NCI-H526 treated with DMSO at 0.1 percent for 48 hours (cell line): ENCODE data around the gene IGHMBP2.
"Not testable (repeated sequence)": the region's sequence is repeated elsewhere in the genome, so short reads cannot be mapped to it uniquely, and the experiment has no call there.

Experiments used
- DNase-seq: peaks from one replicate; lab custom pipeline; 2025; lab: John Stamatoyannopoulos, UW

The IGHMBP2 gene

DNA sequence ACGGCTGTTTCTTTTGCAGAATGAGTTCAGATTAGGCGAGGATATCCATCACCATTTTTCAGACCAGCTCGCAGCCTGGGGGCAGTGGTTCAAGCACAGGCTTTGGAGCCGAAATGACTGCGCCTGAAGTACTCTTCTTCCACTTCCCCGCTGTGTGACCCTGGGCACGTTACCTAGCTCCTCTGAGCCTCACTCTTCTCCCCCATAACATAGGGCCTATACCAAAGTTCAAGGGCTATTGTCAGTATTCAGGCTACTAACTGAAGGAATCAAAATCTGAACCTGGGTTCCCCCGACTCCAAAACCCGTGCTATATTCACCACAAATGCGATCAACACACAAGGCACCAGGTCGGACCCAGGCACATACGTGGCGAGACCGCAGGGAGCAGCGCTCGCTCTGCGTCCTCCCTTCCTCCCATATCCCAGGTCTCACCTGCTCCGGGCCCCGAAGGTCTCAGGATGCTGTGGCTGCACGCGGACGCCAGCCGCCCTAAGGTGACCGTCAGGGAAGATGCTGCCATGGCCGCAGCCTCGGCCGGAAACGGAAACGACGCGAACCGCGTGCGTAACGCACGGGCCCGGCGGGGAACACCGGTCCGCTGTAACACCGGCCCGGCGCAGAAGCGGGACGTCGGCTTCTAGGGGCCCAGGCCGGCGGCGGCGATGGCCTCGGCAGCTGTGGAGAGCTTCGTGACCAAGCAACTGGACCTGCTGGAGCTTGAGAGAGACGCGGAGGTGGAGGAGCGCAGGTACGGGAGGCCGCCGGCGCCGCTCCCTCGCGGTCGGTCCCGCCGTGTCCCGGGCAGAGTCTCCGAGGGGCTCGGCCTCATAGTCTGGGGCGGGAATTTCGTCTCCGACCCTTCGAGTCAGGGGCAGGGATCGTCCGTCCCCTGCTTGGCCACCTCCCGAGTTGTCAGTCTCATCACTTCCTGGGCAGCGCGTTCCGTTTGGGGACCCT lies at the start of gene IGHMBP2, which contains the start of gene MRPL21:
Gene IGHMBP2, plus strand, starts transcription at position 604 of the 960 bp plus-strand sequence. Its CDS starts 62 bp downstream, at position 666.
Gene MRPL21, minus strand, starts transcription at position 545 of the 960 bp plus-strand sequence. Its CDS starts 22 bp downstream, at position 523.
- peak; percentile 60 for DNase-seq

DNA sequence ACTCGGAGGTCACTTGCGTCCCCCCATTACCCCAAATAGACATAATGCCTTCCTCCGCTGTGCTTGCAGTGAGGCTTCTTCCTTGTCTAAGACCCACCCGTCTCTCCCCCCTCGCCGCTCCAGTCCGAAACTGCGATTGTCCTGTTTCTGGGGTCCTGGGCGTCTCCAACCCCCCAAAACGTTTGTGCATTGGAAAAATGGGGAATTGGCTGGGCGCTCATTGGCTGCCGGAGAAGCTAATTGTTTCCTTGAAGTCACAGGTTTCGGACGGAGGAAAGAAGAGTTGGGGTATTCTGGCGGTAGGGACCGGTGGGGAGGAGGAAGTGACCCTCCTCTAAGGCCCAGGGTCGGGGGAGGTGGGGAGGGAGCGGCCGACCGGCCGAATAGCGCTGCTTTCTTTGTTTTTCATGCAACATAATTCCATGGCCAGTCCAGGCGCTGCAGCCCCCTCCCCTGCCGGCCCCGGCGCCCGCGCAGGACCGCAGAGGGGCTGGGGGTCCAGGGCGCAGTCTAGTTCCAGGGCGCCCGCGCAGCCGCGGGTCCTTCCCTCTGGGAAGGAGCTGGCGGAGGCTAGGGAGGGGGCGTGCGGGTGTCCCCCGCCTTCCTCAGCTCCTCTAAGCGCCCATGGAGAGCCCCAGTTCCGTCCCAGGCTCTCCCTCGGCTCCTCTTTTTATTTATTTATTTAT lies 49.3 kb upstream of the IGHMBP2 start:
- no peak for DNase-seq

DNA sequence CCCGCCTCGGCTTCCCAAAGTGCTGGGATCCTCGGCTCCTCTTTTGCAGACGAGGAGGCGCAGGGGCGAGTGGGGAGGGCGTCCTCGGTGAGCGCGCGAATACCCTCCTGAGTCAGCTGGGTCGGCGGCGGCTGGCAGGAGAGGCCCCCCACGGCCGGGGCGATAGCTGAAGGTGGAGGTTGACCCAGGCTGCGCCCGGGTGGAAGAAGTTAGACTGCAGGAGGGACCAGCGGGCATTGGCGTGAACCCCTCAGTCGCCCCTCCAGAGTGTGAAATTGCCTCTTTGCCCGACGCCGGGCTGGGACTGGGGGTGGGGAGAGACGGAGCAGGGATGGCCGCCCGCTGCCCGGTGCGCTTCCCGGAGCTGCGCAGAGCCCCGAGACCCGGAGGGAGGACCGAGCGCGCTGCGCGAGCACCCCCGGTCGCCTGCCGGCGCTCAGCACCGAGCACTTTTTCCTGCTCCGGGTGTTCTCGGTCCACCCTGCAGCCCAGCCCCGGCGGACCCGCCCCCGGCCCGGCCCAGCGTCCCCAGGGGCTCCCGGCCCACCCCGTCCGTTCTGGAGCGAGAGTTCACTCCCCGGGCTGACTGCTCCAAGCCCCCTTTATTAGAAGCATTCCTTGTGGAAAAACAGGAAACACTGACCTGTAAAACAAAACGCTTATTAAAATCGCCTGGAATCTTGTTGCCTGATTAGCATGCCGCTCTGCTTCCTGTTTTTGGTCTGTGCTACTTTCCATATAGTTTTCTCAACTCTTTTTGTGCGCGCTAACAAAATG lies 48.3 kb upstream of the IGHMBP2 start:
- DNase-seq: peak; percentile 40

DNA sequence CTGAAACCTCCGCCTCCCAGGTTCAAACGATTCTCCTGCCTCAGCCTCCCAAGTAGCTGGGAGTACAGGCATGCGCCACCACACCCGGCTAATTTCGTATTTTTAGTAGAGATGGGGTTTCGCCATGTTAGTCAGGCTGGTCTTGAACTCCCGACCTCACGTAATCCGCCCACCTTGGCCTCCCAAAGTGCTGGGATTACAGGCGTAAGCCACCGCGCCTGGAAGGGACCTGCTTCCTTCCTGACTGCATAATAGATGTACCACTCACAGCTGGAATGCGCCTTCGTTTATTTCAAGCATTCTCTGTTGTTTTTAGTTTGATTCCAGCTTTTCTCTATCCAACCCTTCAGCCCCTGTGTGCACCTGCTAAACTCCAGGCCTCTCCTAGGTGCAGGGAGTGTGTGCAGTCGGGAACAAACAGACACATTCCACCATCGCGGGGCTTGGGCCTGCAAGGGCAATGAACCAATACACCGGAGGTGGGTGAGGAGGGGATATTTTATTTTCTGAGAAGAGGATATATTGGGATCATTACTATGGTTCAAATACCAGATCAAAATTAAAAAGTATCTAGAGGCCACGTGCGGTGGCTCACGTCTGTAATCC lies 47.2 kb upstream of the IGHMBP2 start:
- DNase-seq: not testable (repeated sequence)

DNA sequence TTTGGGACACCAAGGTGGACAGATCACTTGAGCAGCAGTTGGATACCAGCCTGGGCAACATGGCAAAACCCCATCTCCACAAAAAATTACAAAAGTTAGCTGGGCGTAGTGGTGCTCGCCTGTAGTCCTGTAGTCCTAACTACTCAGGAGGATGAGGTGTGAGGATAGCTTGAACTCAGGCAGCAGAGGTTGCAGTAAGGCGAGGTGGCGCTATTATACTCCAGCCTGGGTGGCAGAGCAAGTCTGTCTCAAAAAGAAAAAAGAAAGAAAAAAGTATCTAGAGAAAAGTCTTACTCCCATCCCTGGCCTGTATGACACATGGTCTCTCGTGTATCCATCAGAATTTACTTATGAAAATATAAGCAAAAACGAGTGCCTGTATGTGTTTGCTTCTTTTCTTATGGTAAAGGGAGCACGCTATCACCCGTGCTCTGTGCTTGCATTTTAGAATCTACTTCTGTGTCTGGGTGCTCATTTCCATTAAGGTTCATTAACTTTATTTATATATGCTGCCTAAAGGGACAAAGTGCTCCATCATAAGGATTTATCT lies 46.6 kb upstream of the IGHMBP2 start:
- DNase-seq: peak; percentile 99

DNA sequence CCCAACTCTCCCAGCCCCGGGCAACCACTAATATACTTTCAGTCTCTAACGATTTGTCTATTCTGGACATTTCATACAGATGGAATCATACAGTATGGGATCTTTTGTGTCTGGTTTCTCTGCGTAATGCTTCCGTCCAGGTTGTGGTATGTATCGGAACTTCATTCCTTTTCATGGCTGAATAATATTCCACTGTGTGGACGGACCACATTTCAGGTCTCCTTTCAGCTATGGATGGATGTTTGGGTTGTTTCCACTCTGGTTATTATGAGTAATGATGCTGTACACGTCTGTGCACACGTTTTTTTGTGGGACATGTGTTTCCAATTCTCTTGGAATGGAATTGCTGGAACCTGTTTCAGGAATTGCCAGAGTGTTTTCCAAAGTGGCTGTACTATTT lies 44.6 kb upstream of the IGHMBP2 start:
- no peak for DNase-seq

DNA sequence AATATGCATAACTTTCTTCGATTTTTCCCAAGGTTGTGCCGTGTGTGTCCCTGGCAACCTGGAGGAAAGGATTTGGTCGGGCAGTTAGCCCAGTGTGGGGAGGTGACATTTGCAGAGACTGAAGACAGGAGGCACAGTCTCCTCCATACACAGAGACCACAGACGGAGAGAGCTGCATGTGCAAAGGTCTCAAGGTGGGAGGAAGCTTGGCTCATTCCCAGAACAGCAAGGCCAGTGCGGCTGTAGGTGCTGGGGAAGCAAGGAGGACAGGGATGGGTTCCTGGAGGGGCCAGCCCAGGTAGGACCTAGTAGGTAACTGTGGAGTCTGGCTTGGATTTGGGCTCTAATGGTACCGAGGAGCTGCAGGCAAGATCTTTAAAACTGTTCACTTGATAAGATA lies 41.3 kb upstream of the IGHMBP2 start:
- no peak for DNase-seq

DNA sequence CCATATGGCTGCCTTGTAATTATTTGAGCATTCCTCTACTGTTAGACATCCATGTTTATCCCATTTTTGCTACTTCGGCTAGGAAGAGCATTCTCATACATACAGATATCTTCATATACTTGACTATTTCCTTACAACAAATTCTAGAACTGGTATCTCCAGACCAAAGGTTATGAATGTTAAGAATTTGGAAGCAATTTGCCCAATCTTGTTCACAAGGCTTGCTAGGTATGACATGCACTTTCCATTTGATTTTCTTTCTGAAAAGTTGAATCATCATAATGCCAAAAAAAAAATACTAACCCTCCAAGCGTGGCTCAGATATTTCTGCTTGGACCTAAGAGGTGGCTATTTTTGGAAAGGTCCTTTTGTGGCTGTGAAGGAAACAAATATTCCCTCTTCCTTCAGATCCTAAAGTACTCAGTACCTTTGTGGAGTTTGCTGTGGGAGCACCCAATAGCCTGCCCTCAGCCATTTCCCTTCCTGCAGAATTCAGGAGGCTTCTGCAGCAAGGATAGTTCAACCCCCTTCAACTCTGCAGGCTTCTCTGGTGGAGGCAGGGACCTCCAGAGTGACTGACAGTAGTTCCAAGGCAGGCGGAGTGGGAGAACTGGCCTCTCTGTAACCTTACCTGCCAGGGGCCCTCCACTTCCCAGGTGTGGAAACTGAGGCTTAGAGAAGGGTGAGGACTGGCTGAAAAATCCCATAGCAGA lies 40.0 kb upstream of the IGHMBP2 start:
- DNase-seq: no peak

DNA sequence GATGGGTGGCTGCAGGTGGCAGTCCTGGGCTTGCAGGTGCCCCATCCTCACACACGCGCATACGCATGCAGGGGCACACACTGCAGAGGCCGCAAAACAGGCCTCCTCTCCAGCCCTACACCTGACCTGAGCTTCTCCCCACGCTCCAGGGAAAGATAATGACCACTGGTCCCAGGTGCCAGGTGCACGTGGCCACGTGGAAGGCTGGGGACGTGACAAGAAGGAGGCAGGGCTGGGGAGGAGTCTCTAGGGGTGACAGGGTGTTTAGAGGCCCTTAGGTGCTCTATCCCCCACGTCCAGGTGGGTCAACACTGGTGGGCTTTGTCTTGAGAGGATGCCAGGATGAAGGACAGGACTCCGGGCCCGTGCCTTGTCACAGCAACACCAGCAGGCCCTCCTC lies 38.5 kb upstream of the IGHMBP2 start:
- DNase-seq: no peak

DNA sequence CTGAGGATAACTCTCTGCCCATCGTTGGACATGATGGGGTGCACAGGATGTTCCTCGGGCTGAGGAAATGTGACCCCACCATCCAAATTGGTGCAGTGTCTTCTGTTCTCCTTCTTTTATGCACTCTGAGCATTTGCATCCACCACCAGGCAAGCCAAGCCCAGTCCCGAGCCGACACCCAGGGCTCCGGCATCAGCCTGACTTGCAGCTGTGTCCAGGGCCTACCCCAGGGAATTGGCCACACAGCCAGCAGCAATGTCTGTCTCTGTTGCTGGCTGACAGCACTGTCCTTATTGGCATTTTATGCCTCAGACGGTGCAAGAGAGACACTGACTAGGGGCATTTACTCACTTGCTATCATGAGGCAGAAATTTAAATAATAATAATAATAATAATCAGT lies 36.6 kb upstream of the IGHMBP2 start:
- peak; percentile 25 for DNase-seq

DNA sequence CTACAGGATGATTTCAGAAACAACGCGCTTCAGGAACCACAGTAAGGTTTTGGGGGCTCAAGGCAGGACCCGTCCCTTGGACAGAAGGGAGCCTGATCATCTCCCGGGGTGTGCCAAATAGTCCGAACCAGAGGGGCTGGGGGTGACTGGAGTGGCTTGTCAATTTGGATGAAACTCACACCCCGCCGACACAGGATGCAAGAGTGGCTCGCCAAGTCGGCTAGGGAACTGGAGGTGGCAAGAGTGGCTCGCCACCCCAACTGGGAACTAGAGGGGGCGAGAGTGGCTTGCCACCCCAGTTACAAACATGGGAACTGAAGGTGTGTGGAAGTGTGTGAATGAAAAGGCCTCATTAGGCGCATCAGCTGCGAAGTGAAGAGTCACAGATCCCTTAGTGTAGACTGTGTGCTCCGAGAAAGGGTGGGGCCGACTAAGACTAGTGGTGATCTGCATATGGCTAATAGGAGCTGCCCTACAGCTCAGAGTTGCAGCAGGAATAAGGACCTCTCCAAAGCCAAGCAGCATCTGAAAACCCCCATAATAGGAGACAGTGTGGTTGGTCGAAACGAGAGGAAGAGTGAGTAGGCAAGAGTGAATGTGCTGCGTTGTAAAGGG lies 35.4 kb upstream of the IGHMBP2 start:
- DNase-seq: peak; percentile 4

DNA sequence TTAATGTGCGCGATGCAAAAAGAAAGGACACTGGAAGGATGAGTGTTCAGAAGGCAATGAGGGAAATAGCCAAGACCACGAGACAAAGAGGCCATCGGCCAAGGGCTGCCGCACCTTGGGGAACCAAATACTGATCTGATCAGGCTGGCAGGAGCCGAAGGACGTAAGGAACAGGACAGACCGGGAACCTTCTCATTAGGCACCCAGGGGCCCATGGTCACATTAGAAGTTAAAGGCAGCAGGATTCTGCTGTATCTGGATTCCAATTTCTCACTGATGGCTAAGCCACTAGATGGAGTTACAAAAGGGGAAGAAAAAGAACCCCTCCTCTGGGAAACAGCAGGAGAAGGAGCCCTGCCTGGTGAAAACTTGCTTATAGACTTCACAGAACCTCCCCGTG lies 33.2 kb upstream of the IGHMBP2 start:
- peak; percentile 6 for DNase-seq

DNA sequence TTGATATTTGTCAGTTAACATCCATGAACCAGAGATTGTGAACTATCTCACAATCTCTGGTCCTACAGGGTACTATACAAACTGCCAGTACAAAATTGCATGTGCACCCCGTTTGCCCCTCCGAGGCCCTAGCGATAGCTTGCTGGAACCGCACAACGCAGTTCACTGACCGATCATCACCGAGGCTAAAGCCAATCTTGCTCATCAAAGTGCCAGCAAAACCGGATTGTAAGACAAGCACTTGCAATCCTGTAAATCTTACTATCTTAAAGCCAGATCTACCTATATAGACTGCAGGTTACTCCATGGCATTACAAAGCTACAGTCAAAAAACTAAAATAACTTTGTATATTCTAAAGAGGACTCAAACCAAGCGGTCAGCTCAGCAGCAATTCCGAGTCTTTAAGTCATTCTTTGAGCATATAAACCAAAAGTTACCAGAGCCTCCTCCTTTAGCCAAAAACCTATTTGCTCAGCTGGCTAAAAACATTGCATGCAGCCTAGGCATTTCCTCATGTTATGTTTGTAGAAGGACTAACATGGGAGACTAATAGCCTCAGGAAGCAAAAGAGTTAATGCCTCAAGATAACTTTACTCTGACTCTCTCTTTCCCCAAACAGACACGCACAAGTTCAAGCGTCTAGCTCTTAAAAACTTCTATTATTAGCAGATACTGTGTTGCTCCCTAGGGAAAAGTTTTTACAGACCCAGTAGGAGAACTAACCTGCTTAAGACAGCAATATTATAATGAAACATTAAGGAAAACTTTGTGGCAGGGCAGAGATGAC lies 31.3 kb upstream of the IGHMBP2 start:
- no peak for DNase-seq

DNA sequence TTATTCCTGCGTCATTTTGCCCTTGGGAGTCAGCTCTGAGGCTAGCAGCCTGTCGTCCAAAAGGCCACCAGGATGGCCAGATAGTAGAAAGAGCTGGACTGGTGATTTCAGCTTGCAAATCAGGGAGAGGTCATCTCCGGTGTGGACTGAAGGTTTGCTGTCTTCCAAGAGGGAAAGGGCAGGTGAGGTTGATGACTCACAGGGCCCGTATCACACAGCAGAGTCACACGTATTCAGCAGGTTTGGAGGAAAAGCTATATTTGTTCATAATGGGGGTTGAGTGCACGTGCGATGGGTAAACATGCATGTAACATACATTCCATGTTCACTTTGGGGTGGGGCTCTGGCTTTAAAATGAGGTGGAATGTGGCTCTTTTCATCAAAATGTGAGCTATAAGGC lies 25.7 kb upstream of the IGHMBP2 start:
- DNase-seq: no peak

DNA sequence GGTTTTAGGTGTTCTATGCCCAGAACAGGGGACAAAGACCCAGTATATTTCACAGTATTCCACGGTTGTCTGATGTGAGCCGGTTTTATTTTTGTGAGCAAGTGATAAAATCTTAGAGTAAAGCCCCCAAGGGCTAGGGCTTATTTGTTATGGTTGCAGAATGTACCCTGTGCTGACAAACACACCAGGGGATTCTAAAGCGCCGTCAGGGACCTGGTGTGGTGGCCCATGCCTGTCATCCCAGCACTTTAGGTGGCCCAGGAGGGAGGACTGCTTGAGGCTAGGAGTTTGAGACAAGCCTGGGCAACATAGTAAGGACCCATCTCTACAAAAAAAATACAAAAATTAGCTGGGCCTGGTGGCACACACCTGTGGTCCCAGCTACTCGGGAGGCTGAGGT lies 22.8 kb upstream of the IGHMBP2 start:
- DNase-seq: no peak

DNA sequence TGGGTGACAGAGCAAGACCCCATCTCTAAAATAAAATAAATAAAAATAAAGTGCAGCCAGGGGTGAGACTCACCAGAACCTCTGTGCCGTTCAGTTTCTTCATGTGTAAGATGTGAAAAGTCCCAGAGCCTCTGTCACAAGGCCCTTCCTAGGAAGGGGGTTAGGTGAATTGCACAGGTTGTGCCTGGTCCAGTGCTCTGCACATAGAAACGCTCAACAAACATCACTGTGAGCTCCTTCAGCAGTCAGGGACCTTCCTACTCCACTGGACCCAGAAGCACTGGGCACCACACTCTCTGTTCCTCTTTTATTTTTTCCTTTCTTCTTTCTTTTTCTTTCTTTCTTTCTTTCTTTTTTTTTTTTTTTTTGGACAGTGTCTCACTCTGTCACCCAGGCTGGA lies 22.4 kb upstream of the IGHMBP2 start:
- no peak for DNase-seq

DNA sequence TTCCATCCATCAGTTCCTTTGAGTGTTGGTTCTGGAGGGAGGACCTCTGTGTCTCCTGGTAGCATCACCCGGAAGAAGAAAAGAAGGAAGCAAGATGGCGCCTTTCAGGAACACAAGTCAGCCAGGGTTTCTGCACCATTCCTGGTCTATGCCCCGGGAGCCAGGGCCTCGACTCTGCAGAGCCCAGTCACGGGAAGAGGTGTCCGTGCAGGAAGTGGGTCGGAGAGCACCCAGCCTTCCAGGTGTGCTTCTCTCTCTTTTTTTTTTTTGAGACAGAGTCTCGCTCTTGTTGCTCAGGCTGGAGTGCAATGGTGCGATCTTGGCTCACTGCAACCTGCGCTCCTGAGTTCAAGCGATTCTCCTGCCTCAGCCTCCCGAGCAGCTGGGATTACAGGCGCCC lies 21.3 kb upstream of the IGHMBP2 start:
- no peak for DNase-seq

DNA sequence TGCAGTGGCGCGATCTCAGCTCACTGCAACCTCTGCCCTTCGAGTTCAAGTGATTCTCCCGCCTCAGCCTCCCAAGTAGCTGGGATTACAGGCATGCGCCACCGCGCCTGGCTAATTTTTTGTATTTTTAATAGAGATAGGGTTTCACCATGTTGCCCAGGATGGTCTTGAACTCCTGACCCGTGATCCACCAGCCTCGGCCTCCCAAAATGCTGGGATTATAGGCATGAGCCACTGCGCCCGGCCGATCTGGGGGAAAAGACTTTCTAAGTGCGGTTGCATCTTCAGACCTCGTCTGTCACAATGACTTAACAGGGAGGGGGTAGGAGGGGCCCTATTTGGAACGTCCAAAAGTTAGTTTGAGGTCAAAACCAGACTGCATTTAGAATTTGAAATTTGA lies 18.9 kb upstream of the IGHMBP2 start:
- not testable (repeated sequence) for DNase-seq

DNA sequence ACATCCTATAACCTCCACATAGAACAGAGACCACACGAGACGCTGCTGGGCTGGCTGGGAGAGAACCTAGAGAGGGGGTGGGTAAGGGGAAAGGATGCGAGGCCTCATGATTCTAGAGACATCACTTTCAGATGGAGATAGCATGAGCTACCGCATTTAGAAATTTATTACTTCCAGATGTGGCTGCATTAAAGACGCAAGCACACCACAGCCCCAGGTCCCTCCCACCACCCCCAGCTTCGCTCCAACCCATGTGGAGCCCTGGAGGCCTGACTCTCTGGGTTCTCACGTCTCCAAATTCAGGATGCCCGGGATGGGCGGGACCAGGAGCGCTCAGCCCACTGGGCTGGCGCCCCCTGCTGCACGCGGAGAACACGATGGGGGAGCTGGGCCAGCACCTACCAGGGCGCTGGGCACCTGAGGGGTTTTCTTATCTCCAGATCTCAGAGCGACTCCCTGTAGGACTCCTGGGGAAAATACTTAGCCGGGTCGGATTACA lies 13.7 kb upstream of the IGHMBP2 start:
- peak; percentile 19 for DNase-seq
